Activated T-helper 1 cell treated with anti-CD3 and anti-CD28 coated beads, Interleukin-2, amount 50 U/mL, for 16 hours (primary cell): ENCODE measurements around the gene GPR35.

Source experiments
- DNase-seq, 2 donors: peaks; one replicate each; pipeline ENCODE4 v3.0.0-alpha.2; 2020; ENCODE audit warnings: low read depth in 1 of 2, low spot score in 1 of 2

The GPR35 gene, protein sequence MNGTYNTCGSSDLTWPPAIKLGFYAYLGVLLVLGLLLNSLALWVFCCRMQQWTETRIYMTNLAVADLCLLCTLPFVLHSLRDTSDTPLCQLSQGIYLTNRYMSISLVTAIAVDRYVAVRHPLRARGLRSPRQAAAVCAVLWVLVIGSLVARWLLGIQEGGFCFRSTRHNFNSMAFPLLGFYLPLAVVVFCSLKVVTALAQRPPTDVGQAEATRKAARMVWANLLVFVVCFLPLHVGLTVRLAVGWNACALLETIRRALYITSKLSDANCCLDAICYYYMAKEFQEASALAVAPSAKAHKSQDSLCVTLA

DNA sequence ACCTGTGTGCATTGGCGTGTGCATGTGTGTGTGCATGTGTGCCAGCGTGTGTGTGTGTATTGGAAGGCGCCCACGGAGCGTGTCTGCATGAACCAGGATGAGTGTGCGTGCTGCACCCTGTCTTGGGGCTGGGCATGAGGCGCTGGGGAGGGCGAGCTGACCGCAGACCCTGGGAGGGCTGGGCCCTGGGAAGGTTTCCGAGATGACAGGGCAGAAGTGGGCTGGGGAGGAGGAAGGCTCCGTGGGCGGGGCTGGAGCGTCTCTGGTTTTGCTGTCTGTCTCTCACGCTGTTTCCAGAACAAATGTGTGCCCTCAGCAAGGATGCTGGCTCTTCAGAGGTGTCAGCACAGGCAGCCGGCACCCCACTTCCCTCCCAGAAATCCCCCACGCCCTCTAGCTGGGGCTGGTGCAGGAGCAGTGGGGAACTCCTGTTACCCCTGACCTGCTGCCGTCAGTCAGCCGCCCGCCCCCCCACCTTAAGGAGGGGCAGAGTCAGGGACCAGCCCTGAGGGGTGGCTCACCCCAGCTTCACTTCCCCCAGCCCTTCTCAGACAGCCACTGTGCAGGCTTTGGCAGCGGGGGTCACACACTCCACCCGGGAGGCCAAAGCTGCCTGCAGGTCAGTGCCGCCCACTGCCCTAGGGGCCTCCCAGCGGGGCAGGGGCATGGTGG, at the start of gene GPR35:
Gene GPR35 (plus strand): TSS at position 531 of the 672 bp plus-strand sequence. CDS start 4,473 bp downstream, outside the sequence.
- DNase-seq = peak; percentile 48 to 68

DNA sequence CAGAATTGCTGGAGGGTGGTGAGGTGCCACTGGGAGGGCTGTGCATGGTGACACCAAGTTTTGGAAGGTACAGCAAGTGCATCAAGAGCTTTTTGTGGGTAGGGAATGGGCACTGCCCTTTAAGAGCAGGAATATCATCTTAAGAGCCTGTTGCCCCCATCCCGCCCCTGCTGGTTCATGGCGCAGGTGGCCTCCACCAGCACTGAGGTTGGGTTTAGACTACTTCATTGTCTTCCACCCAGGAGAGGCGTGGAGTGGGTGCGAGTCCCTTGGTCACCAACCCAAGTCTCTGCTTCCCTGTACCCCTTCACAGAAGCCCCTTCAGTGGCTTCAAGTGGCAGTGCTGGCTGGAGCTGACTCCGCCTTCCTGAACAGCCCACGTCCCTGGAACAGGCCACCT, 49.2 kb upstream of the GPR35 start:
- DNase-seq = no peak

DNA sequence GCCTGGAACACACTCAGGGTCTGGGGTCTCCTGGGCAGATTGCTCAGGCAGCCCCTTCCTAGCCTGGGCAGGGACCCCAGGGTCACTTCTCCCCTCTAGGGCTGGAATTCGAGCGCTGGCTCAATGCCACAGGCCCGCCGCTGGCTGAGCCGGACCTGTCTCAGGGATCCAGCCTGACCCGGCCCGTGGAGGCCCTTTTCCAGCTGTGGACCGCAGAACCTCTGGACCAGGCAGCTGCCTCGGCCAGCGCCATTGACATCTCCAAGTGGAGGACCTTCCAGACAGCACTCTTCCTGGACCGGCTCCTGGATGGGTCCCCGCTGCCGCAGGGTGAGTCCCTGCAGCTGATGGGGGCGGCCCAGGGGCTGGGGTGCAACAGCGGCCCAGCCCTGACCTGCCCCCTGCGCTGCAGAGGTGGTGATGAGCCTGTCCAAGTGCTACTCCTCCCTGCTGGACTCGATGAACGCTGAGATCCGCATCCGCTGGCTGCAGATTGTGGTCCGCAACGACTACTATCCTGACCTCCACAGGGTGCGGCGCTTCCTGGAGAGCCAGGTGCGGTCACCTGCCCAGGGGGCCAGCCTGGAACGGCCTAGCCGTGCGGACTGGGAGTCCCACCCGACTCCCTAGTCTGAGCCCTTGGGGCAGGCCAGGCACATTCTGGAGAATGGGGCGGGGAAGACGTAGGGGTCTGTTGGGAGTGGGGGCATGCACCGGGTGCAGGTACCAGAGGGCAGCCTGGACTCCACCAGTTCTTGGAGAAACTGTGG, 48.7 kb upstream of the GPR35 start:
- no peak for DNase-seq

DNA sequence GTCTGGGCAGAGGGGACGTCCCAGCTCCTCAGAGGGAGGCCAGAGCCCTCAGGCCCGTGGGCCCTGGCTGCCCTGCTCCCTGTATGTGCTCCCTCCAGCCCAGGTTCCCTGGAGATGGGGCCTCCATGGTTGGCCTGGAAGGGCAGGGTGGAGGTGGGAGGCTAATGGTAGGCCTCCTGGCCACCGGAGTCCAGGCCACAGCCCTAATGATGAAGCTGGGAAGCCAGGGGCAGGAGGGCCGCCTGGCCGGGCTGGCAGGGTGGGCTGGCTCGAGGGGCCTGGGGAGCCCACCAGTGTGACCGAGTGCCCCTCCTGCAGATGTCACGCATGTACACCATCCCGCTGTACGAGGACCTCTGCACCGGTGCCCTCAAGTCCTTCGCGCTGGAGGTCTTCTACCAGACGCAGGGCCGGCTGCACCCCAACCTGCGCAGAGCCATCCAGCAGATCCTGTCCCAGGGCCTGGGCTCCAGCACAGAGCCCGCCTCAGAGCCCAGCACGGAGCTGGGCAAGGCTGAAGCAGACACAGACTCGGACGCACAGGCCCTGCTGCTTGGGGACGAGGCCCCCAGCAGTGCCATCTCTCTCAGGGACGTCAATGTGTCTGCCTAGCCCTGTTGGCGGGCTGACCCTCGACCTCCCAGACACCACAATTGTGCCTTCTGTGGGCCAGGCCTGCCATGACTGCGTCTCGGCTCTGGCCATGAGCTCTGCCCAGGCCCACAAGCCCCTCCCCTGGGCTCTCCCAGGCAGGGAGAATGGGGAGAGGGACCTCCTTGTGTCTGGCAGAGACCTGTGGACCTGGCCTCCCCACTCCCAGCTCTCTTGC, 47.8 kb upstream of the GPR35 start:
- no peak for DNase-seq

DNA sequence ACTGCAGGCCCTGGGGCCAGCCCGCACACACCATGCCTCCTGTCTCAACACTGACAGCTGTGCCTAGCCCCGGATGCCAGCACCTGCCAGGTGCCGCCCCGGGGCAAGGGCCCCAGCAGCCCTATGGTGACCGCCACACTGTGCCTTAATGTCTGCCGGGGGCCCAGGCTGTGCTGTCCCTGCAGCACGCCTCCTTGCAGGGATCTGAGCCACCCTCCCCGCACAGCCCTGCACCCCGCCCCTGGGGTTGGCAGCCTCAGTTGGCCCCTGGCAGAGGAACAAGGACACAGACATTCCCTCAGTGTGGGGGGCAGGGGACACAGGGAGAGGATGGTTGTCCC, 47.2 kb upstream of the GPR35 start:
- DNase-seq = no peak

DNA sequence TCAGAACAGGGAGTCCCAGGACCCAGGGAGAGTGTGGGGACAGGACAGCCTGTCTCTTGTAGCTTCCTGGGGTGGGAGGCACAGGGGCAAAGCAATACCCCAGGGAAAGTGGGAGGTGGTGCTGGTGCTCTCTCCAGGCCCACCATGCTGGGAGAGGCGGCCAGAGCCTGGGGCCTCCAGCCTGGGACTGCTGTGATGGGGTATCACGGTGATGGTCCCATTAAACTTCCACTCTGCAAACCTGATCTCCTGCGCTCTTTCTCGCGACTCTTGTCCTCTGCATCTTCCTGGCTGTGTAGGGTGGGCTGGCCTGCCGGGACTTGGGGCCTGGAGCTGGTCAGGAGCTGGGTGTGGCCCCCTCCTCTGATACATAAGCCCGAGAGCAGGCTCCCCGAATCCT, 46.8 kb upstream of the GPR35 start:
- DNase-seq = no peak

DNA sequence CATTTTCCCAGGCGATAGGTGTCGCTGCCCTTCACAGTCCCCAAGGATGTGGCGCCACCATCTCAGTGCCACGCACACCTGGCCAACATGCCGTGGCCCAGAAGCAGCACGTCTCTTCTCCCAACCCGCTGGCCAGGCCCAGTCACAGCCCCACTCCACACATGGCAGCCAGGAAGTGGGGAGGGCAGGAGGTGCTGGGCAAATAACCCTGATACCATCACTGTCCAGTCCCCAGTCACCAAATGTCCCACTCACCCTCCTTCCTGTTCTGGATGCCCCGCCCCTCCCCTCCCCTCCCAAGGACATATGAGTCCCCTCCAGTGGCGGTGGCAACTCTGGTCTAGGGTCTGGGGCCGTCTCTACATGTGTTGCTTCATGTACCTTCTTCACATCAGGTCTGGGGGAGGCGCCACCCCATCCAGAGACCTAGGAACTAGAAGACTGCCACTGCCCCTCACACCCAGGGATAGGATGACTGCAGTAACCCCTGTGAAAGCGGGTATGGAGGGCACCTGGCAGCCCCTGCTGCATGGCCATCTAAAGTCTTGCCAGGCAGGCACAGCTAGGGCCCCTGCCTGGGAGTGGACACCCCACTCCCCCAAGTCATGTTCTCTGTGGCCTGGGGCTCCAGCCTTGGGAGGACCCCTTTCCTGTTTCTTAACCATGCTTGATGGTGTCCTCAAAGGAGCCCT, 46.1 kb upstream of the GPR35 start:
- DNase-seq = no peak

DNA sequence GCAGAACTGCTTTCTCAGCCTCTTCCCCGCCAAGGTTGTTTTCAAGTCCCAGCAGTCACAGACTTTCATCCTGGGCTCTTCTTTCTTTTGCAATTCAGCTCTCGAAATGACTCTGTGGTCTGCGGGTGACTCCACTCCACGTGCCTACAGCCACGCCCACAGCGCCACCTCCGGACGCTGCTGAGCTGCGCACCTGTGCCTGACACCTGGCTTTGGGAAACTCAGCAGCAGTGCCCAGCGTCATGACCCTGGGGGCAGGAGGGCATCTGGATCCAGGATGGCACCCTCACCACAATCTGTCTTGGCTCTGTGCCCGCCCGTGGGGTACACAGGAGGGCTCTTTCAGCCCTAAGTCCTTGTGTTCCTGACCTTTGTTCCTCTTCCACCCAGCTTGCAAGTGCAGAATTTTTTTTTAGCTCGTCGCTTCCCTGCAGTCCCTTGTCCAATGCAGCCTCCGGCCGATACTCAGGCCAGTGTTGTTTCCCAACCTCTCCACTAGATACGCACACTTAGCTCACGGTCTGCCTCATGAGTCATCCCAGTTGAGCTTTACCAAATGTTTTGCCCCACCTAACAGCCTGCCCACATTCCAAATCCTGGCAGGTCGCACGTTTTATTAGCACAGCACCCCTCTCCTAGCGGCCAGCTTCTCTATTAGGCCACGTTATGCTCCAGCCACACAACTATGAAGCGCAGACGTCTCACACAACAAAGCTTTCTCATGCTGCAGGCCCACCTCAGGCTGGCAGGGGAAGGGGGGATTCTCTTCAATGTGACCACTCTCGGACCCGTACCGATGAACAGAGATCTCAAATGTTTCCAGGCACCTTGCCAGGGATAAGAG, 45.3 kb upstream of the GPR35 start:
- DNase-seq = peak; percentile 70 to 71

DNA sequence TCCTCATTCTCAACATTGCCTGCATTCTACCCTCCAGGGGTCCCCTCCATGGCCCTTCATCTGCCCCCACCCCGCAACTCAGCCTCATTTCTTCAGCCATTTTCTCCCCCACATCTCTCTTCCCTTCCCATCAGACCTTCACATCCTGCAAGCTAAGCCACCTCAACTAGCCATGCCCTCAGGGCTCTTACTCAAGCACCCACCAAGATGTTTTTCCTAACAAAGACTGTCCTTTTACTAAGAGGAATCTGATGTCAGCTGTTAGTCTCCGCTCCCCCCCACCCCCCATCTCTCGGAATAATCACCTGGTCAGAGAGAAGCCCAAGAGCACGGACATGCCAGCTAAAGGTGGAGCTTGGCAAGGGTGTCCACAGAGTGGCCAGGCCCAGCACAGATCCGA, 43.5 kb upstream of the GPR35 start:
- no peak for DNase-seq

DNA sequence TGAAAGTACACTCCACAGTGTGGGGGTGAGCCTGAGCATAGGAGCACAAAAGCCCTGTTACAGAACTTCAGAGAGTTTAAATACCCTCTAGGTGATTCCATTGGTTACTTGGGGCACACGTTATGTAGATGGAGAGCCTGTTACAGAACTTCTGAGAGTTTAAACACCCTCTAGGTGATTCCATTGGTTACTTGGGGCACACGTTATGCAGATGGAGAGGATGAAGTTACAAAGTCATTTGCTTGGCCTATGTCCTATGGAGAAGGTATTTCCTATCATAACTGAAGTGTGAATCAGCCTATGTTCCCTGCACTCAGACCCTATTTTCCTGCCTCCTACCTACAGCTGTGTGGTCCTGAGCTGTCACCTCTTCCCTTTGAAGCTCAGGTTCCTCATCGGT, 42.5 kb upstream of the GPR35 start:
- DNase-seq = no peak

DNA sequence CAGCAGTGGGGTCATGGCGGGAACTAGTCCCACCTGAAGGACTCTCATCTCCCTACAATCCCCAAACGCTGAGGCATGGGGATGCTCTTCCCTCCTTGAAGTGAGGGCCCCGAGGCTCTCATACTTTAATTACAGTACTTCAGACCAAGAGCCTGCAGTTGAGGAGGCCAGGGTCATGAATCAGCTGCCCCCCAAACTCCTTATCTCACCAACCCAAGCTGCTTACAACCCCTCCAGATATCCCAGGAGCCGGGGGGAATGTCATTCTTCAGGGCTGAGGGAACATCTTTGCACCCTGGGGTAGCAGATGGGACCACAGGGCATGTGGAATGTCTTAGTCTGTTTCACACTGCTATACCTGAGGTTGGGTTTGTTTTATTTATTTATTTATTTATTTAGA, 41.5 kb upstream of the GPR35 start:
- DNase-seq = no peak

DNA sequence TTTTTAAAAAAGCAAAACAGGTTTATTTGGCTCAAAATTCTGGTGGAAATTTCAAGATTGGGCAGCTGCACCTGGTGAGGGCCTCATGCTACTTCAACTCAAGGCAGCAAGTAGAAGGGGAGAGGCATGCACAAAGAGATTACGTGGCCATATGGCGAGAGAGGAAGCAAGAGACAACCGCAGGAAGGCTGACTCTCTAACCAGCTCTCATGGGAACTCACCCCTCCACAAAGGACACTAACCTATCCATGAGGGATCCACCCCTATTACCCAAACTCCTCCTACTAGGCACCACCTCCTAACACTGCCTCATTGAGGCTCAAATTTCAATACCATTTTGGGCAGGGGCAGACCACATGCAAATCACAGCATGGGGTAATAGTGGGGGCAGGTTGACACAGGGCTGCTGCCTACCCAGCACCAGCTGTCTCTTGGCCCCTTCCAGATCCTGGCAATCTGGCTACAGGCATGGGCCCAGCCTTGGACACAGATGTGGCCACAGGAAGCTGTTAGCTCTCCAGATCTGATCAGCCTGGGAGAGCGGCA, 40.7 kb upstream of the GPR35 start:
- DNase-seq = no peak

DNA sequence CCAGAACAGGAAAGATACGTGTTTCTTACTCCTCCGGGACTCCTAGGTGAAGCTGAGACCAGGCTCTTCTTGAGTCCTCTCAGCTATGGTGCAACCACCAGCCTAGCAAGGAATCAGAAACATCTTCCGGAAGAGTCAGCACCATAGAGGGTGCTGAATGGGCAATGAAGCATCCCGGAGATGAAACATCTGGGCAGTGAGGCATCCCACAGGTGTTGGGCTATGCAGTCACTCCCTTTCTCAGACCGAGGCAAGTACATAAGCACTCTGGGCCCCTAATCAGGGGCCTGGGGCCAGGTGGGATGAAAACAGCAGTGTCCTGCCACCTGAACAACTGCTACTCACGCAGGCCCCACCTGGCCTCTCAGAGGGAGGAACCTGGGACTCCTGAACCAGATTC, 40.2 kb upstream of the GPR35 start:
- DNase-seq = no peak

DNA sequence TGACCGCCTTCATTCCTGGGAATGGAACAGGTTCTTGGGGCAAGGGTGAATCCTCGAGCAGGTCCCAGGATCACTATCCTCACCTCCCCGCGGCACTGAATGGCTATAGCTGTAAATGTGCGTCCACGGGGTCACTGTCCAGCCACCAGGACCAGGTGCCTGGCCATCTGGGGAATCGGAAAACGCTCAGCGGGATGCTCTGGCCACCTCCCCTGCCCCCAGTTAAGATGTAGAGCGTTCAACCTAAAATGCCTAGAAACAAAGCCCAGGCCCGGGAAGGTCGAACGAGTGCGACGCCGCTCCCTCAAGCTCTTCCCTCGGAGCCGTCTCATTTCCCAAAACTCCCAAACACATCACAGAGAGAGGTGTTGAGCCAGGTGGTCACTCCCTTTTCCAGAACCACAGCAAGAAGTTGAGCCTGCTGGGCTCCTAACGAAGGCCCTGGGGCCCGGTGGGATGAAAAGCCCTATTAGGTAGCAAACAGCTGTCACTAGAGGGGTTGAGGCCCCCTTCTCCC, 39.5 kb upstream of the GPR35 start:
- no peak for DNase-seq

DNA sequence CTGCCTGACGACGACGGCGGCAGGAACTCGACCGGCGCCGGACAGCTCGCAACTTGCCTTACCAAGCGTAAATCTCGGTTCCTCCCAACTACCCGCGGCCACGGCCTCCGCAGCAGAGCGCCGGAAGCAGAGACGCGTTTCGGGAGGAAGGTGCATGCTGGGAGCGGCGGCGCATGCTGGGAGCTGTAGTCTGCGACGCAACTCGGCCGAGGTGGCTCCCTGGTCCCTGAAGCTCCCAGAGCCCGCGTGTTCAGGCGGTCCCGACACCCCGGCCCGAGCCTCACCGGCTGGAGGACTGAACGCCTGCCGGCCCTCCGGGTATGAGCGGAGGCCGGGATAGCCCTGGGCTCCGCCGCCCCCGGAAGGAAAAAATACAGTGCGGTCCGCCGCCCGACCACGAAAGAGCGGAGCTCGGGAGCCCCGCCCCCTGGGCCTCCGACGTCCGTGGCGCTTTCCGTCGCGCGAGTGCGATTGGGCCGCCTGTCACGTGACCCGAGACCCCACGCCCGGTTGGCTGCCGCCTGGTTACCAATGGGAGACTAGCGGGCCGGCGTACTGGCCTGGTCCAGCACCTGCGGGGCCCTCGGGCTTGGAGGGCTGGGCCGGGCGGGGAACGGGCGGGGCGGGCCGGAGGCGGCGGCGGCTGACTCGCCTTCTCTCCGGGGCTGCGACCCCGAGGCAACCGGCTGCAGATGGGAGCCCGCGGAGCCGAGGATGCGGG, 38.9 kb upstream of the GPR35 start, which contains the start of gene CAPN10:
Gene CAPN10 (plus strand): TSS at position 537 of the 721 bp plus-strand sequence. CDS start 178 bp downstream, at position 715.
- peak; percentile 93 to 95 for DNase-seq

DNA sequence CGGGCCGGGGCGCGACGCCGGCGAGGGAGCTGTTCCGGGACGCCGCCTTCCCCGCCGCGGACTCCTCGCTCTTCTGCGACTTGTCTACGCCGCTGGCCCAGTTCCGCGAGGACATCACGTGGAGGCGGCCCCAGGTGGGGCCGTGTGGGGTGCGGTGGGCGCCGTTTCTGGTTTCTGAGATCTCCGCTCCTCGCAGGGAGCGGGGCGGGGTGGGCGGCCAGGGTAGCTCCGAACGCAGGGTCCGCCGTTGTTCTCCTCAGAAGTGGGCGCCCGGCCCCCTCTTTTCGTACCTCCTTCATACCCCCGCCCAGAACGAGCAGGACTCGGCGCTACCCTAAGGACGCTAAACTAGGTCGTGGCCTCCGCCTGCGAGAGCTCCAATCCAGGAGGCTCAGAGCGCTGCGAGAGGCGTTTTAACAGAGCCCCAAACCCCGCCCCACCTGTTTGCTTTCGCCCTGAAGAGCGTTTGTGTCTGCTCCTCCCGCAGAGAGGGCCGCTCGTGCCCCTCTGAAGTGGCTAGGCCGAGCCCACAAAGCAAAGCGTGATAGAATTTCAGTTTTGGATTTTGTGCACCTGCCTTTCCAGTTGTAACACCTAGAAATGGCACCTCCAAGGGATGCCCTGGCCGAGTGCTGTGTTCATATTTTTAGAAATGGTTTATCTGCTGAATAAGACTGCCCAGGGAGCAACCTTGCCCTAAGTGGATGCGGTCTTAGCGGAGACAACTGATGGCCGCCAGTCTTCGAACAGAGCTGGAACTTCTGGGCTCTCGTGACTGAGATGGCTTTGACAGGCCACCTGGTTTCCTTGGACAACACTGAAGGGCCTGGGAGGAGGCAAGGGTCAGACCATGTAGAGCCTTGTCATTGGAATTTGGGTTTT, 38.1 kb upstream of the GPR35 start:
- DNase-seq = peak in 1 of 2 donors; percentile 37

DNA sequence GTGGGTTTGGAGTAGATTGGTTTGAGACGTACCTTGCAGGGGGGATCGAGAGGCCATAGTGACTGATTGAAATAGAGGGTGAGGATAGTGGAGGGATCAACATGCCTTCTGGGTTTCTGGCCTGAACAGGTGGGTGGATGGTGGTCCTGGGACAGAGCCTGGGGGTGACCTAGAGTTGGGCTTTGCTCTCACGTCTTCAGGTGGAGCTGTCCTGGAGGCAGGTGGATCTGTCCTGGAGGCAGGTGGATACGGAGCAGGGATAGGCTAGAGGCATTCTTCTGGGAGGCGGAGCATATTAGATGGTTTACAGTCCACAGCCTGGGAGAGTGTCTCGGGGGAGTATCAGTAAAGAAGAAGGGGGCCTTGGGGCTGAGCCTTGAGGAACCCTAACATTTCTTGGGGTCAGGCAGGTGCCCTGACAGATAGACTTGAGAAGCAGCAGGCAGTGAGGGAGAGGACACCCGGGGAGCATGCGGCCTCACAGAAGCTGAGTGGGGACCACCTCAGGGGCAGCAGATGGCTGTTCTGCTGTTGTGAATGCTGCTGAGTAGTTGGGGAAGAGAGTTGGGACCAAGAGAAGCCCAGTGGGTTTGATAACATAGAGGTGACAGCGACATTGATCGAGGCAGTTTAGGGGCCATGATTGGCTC, 37.1 kb upstream of the GPR35 start:
- no peak for DNase-seq
